Nucleus accumbens (tissue), 56 donors: ENCODE results near the gene KIF26A.
A peak's percentile ranks its signal among the peaks of the same experiment; 100 is the strongest.

Experiments
- DNase-seq, 56 donors: peaks; one replicate each; lab custom pipeline; 2025; lab: John Stamatoyannopoulos, UW

The KIF26A gene

DNA sequence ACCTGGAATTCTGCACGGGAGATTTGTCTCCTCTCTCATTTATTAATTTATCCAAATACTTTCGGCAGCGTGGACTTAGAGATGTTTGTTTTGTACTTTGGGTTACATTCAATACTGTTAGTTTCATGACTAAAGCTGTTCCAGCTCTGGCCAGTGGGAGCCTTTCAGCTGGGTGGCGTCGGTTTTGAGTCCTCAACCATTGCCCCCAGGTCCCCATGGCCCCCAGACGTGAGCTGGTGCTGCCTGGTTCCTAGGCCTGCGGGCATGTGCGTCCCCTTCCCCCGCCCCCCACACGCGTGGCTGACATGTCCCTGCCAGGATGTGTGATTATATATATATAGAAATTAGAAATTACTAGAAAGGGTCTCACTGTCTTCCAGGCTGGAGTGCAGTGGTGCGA is 48.2 kb downstream of the KIF26A start:
- no peak for DNase-seq

DNA sequence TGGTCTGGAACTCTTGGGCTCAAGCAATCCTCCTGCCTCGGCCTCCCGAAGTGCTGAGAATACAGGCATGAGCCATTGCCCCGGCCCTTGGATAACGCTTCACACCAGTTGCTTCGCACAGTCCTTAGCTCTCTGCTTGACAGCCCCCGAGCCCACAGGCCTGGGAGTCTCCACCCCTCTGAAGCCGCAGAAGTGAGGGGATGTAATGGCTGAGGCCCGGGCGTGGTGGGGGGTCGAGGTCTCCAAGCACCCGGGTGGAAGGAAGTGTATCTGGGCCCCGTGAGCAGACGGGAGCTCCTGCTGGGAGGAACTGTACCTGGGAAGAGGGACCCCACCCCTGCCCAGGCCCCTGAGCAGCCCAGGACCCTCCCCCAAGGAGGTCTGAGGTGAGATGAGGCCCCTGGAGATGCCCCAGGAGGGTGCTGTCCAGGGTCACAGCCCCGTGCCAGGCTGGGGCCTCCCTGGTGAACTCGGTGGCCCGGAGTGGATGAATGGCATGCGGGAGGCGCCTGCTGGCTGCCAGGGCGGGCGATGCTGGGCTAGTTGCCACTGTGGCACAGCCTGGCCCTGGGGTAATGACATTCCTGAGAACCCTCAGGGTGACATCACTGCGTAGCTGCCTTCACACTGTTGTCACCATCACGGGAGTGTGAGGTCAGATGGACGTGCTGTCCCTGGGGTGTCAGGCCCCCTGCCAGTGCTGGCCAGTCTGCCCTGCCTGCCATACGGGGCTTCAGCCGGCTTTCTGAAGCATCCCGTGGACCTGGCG is 48.9 kb downstream of the KIF26A start:
- DNase-seq, result peak in 1 of 56 donors; percentile 12

DNA sequence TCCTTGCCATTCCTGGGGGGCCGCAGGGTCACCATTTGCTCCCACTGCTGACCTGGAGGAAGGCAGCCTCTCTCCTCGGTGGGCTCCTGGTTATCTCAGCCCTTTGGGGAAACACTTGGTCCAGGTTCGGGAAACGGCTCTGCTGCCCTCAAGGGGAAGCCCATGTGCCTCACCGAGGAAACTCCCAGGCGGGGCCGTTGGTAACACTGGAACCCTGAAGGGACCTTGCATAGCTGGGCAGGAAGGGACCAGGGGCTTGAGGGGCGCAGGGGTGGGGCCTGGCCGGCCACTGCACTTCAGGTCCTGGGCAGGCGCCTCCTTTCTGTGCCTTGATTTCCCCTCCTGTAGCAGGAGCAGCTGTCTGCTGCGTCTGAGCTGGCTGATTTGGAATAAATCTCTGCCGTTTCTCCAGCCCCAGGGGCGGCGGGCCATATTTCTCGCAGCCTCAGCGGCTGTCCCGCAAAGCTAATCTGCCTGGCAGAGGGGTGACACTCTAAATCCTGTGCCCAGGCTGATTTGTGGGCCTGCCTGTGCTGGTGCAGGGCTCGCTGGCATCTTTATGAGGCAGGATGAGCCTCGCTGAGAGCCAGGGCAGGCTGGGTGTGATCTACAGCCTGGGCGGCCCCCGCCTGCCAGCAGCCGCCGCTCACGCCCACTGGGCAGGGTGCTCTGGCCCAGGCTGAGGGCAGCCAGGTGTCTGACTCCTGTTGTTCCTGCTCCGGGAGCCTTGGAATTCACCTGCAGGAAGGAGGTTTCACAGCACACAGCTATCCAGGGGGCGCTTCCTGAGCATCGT is 49.7 kb downstream of the KIF26A start:
- no peak for DNase-seq

DNA sequence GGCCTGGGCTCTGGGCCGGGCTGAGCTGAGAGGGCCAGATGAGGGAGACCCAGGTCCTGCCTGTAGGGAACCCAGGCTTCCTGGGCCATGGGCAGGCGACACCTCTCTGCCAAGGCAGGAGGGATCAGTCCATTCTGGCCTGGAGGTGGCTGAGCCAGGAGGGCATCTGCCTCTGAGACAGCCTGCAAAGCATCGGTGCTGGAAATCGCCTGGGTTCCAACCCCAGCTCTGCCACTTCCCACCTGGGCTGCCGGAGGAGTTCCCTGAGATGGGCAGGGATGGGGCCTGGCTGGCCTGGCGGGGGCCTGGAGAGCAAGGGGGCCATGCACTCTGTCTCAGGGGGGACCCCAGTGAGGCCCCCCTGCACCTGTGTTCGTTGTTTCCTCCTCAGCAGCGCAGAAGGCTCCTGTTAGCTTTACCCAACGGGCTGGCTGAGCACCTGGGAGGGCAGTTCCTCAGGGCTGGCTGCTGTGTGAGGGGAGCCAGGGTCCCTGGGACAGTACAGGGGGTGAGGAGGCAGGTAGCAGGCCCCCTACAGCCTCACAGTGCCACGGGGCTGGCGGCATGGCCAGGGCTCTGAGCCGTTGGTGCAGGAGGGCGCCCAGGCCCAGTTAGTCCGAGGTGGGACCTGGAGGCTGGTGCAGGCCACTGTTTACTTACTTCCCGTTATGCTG is 50.5 kb downstream of the KIF26A start:
- no peak for DNase-seq

DNA sequence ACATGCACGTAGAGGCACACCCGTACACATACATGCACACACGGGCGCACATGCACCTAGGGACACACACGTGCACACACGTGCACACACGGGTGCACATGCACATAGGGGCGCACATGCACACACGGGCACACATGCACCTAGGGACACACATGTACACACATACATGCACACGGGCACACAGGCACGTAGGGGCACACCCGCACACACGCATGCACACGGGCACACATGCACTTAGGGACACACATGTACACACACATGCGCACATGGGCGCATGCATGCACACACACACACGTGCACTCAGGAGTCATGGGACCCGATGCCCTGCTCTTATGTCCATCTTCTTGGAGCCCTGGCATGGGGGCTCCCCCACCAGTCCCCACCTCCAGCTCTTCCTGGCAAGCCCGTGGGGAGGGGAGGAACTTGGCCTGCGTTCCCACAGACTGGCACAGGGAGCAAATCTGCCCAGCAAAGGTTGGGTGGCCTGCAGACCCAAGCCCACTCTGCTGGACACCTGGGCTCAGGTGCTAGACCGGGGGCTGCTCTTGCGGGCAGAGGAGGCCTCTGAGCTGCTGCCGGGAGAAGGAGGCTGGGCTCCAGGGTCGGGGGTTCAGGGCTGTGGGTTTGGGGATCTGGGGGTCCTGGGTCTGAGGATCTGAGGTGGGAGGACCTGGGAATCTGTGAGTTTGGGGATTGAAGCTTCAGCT is 51.4 kb downstream of the KIF26A start:
- DNase-seq, result no peak

DNA sequence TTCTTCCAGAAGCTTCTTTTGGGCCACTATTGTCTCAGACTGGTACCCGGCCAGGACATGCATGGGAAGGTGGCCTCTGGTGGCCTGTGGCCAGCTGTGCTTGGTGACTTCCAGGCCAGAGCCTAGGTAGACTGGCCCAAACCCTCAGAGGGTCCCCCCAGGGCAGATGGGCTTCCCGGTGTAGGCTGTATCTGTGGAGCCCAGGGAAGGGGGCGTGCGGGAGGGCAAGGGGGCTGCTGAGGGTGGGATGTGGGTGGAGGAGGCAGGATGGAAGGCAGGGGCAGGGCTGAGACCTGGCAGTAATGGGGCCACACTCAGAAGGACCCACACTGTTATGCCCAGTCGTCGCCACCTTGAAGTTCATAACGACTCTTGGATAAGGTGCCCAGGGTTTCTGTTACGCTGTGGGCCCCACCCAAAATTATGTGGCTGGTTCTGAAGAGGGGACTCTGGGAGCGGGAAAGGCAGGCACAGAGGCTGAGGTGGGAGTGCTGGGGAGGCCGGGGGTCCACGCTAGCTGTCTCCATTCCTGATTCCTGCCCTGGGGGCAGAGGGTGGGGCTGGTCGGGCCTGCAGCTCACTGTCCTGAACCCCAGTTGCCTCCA is 52.1 kb downstream of the KIF26A start:
- no peak for DNase-seq

DNA sequence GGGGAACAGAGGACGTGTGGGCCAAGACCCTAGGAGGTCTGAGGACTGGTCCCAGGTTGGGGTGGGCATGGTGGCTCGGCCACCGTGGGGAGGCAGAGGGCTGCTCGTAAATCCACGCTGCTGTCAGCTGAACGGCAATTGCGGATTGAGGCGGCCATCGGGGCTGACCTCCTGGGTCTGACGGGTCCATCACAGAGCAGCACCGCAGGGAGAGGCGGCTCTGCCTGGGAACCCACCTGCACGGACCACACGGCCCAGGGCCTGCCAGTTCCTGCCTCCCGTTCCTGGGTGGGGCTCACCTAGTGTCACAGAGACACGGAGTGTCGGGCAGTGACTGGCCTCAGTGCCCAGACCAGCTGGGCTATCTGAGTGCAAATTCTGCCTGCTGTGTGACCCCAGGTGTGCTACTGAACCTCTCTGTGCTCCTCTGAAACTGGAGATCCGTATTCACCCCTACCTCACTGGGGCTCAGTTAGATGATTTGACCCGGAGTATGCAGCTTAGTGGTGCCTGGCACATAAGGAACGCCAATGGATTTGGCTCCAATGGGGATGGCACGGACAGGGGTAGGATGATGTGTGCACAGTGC is 53.1 kb downstream of the KIF26A start:
- no peak for DNase-seq

DNA sequence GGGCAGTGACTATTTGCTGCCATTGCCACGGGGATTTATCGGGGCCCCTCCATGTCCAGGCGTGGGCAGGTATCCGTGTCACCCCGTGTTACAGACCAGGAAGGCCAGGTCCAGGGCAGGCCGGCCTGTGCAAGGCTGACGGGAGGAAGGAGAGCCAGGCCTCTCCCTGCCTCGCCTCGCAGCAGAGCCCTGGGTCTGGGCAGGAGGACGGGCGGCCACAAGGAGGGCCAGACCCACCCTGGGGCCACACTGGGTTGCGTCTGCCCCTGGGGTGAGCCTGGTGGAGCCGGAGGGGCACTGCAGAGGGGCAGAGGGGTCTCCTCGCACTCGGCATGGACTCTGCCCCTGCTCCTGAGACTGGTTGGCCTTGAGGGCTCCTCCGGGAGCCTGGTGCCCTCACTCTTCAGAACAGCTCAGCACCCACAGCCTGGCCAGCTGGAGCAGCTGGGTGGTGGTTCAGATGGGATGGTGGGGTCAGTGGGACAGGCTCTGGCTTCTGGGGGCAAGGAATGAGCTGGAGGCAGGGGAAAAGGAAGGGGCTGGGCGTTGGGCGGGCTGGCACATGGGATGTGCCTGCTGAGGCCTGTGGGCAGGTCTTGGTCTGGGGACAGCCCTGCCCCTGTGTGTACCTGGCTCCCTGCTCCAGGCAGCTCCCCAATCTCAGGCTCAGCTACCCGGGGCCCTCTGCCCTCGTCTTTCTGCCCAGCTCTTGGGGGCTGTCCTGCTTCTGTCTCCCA is 53.9 kb downstream of the KIF26A start:
- DNase-seq, result no peak

DNA sequence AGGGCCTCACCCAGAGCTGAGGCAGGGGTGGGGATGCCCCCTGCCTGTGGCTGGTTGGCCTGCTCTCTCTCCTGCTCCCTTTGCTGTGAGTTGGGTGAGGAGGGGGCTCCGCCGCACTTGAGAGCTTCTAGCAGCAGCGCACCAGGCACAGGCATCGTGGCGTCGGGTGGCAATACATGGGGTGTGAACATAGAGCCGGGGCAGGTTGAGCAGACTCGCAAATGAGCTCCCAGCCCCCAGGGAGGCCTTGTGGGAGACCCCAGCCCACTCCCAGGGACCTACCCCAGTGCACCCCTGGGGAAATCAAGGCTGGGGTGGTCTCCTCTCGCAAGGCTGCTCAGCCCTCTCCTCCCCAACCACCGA is 54.5 kb downstream of the KIF26A start:
- DNase-seq, result no peak

DNA sequence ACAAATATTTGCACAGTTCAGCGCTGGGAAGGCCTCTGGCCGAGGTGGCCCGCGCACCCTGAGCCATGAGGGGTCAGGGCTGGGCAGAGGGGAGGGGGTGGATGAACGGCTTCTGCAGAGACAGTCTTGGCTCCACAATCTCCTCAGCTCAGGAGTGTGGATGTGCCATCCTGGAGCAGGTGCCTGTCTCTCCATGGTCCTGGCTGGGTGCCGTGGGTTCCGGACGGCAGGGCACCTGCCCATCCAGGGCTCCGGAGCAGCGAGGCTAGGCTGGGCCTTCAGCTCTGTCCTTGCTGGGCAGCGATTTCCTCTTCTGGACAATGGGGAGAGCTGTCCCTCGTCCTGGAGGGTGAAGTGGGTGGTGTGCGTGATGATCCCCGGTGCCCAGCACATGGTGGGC is 55.6 kb downstream of the KIF26A start:
- DNase-seq, result no peak

DNA sequence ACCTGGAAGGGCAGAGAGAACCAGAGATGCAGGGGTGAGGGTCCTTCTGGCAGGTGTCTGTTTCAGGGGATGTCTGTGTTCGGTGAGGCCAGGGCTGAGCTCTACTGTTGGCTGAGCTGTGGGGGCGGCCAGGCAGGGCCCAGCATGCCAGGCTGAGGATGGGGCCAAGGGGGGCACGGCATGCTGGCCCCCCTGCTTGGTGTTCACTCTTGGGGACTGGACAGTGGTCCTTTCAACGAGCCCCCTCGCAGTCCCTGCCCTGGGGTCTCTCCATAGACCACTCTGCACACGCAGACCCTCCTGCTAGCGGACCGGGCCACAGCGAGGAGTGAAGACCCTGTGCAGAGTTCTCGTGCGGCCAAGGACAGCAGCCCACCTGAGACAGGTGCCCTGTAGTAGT is 56.3 kb downstream of the KIF26A start:
- no peak for DNase-seq

DNA sequence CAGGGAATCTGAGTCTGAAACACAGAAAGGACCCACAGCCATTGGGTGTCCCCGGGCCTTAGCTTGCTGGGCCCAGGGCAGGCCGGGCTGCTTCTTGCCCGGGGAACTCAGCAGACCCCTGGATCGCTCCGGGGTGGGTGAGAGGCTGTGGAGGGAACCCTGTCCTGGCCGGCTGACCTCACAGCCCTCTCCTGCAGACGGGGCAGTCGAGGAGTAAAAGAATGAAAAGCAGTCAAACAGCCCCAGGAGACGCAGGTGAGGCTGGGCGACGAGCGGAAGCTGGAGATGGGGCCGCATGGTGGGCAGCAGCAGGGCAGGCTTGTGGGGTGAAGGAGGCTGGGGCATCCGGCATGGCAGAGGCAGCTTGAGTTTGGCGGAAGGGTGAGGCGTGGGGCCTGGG is 57.0 kb downstream of the KIF26A start:
- no peak for DNase-seq

DNA sequence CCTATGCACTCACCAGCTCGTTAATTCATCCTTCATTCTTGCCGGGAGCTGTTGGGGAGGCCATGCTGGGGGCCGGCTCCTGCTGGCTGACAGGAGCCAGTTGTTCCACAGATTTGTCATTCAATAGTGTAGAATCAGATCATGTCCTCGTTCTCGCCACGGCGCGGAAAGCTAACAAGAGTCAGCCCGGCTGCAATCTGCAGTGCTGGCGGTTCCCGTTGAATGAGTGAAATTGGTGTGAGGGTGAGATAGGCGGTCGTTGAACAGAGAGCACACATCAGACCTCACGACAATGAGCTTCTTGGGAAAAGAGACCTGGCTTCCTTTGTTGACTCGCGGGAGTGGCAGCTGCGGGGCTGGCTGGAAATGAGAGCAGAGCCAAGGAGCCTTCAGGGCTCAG is 57.5 kb downstream of the KIF26A start:
- DNase-seq, result no peak

DNA sequence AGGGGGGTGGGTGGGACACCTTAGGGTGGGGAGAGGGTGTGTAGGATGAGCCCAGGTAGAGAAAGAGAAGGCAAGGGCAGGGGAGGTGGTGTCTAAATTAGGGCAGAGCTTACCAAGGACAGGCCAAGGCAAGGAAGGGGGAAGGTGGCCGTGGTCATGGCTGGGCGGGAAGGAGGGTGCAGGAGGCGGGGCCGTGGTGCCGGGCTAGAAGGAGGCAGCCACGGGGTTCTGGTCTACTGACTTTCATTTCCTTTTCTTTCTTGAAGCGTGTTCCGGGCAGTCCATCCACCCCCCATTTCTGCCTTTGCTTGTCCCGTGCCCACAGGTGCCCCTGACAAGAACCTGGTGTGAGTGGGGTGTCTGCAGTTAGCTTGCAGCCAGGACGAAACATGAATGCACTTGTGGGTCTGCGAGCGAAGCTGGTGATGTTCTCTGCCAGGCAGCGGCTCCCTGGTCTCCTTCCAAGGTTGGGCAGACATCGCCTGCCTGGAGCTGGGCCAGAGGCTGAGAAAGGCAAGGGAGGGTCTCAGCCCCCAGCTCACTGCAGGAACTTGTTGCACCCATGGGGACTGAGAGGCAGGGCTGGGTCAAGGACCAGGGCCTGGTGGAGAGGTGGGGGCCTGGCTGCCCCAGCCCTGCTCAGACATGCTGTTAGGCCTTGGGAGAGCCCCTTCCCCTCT is 58.2 kb downstream of the KIF26A start:
- DNase-seq, result peak in 1 of 56 donors; percentile 14

DNA sequence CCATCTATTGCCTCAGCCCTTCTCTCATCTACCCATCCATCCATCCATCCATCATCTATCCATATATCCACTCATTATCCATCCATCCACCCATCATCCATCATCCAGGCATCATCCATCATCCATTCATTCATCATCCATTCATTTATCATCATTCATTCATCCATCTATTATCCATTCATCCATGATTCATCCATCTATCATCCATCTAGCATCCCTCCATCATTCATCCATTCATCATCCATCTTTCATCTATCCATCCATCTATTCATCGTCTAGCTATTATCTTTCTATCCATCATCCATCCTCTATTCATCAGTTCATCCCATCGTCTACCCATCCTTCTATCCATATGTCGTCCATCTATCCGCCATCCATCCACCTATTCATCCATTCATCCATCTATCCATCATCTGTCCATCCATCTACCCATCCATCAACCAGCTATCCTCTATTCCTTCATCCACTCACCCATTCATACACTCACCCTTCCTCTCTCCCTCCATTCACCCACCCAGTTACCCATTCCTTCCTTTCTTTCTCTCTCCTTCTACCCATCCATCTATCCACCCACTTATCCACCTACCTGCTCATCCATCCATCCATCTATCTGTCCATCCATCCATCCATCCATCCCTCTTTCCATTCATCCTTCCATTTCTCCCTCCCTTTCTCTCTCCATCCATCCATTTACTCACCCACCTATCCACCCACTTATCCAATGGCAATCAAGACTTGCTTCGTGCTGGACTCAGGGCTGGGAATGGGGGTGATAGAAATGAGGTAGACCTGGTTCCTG is 59.3 kb downstream of the KIF26A start:
- no peak for DNase-seq

DNA sequence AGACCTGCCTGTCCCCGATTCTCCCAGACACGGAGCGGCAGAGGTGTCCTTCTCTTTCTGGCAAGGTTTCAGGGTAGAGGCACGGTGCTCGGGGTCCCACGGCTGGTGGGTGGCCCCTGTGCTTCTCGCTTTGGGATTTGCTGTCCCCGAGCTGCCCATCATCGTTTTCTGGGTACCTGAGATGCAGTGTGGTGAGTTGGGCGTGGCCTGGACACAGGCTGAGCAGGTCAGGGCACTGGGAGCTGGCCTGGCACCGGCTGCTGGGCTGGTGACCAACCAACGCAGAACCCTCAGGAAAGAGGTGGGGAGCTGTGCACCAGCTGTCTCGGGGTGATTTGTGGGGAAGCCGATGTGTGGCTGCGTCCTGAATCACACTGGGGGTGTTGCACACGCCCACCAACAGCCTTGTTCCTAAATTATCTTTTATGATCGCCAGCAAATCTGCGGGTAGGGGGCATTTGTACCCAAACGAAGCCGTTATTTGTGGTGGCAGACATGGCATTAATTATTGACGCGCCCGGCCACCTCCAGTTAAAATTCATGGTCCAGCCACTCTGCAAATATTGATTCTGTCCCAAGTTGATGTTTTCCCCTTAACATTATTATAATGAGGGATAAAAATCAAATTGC is 61.0 kb downstream of the KIF26A start:
- DNase-seq, result no peak

DNA sequence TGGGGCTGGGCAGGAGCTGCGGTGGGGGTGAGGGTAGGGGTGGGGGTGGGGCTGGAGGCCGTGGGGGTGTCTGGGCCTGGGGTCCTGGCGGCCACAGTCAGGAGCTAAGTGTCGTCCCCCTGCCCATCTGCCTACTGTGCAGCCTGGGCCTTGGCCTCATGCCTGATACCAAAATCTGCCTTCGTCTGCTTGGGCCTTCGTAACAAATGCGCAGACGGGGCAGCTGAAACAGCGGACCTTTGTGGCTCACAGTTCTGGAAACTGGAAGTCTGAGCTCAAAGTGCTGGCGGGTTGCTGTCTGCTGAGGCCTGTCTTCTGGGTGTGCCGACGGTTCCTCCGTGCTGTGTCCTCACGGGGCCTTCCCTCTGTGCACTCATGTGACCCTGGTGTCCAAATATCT is 61.7 kb downstream of the KIF26A start:
- no peak for DNase-seq

DNA sequence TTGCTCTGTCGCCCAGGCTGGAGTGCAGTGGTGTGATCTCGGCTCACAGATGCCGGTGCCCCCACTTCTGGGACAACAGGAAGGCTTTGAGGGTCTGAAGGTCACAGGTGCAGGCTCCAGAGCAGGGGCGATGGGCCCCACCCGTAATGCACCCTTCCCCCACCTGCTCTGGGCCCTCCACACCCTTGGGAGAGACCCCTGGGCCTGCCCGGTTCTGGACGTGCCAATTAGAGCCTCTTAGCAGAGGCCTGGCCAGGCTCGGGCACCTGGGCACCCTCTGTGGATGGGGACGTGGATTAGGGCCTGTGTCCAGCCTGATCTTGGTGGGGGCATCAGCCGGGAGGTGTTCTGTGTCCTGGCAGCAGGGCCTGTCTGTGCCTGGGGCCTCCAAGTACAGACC is 62.2 kb downstream of the KIF26A start:
- DNase-seq, result no peak
